KOPT-K1 (cell line): ENCODE results near the gene TPO.
"Not testable (repeated sequence)": the region's sequence is repeated elsewhere in the genome, so short reads cannot be mapped to it uniquely, and the experiment has no call there.

Source experiments
- H3K27ac ChIP-seq: fragments of 200-600 bp; sonication (generic); 2 replicates; pipeline ENCODE4 v1.5.1; 2016; ENCODE audit warnings: antibody characterized with exemption, mild to moderate bottlenecking, low read depth, low read length; ENCODE audit not compliant: poor library complexity, severe bottlenecking
- H3K36me3 ChIP-seq: fragments of 200-600 bp; sonication (generic); 2 replicates; pipeline ENCODE4 v1.5.1; 2017; ENCODE audit warnings: antibody characterized with exemption, mild to moderate bottlenecking, low read length, moderate library complexity; ENCODE audit not compliant: insufficient read depth
- H3K9me3 ChIP-seq: fragments of 200-600 bp; sonication (generic); 2 replicates; pipeline ENCODE4 v1.5.1; 2017; ENCODE audit warnings: antibody characterized with exemption, low read length, mild to moderate bottlenecking; ENCODE audit not compliant: insufficient read depth, poor library complexity, severe bottlenecking

TPO gene

GRCh38 chr2:1563943-1564891 lies 151.0 kb downstream of the TPO start:
- no peak overlapping the region for H3K27ac ChIP-seq
- H3K36me3 ChIP-seq, result no peaks in the 10 kb centered on the region
- H3K9me3 ChIP-seq, result peaks cover 23% of the 10 kb centered on the region

GRCh38 chr2:1567556-1568344 lies 154.5 kb downstream of the TPO start:
- Histone ChIP-seq H3K27ac (no peak overlapping the region), H3K36me3 (no peaks in the 10 kb centered on the region), H3K9me3 (peaks cover 23% of the 10 kb centered on the region)

GRCh38 chr2:1568345-1568668 lies 155.0 kb downstream of the TPO start:
- not testable (repeated sequence) for H3K27ac ChIP-seq, H3K36me3 ChIP-seq
- peaks cover 23% of the 10 kb centered on the region for H3K9me3 ChIP-seq

- Histone ChIP-seq H3K27ac (no peak overlapping the region), H3K9me3 (peaks cover 23% of the 10 kb centered on the region), H3K36me3 (no peaks in the 10 kb centered on the region)
Measured at GRCh38 chr2:1569879-1570450, 156.7 kb downstream of the TPO start.

- no peaks in the 10 kb centered on the region for H3K36me3 ChIP-seq
- H3K9me3 ChIP-seq, result peaks cover 17% of the 10 kb centered on the region
- H3K27ac ChIP-seq, result no peak overlapping the region
Measured at GRCh38 chr2:1571477-1572417, 158.5 kb downstream of the TPO start.

GRCh38 chr2:1572638-1573037 lies 159.4 kb downstream of the TPO start:
- H3K9me3 ChIP-seq, result peaks cover 9% of the 10 kb centered on the region
- no peaks in the 10 kb centered on the region for H3K36me3 ChIP-seq
- H3K27ac ChIP-seq, result no peak overlapping the region

GRCh38 chr2:1577846-1578245 lies 164.6 kb downstream of the TPO start:
- Histone ChIP-seq H3K27ac (no peak overlapping the region), H3K9me3 (no peaks in the 10 kb centered on the region)

GRCh38 chr2:1581257-1581964 lies 168.1 kb downstream of the TPO start:
- H3K36me3 ChIP-seq, H3K27ac ChIP-seq, H3K9me3 ChIP-seq: not testable (repeated sequence)

More at GRCh38 chr2:1577846-1578245, 164.6 kb downstream of the TPO start:
- no peaks in the 10 kb centered on the region for H3K36me3 ChIP-seq

GRCh38 chr2:1581965-1582625 lies 168.8 kb downstream of the TPO start:
- Histone ChIP-seq H3K36me3 (no peaks in the 10 kb centered on the region), H3K27ac (no peak overlapping the region), H3K9me3 (no peaks in the 10 kb centered on the region)

- Histone ChIP-seq H3K27ac (no peak overlapping the region), H3K9me3 (no peaks in the 10 kb centered on the region), H3K36me3 (no peaks in the 10 kb centered on the region)
Measured at GRCh38 chr2:1582891-1583341, 169.7 kb downstream of the TPO start.

GRCh38 chr2:1584051-1584531 lies 170.8 kb downstream of the TPO start:
- H3K36me3 ChIP-seq, result no peaks in the 10 kb centered on the region
- no peaks in the 10 kb centered on the region for H3K9me3 ChIP-seq
- no peak overlapping the region for H3K27ac ChIP-seq

GRCh38 chr2:1584691-1585485 lies 171.6 kb downstream of the TPO start:
- no peaks in the 10 kb centered on the region for H3K9me3 ChIP-seq
- H3K36me3 ChIP-seq, result no peaks in the 10 kb centered on the region
- H3K27ac ChIP-seq, result no peak overlapping the region

- Histone ChIP-seq H3K36me3 (no peaks in the 10 kb centered on the region), H3K9me3 (no peaks in the 10 kb centered on the region), H3K27ac (no peak overlapping the region)
Measured at GRCh38 chr2:1585635-1586034, 172.4 kb downstream of the TPO start.
